HG02943 (cell line): ENCODE measurements around the gene TMEM176A.

Experiments
- ATAC-seq: cut with Tn5 transposase; IDR thresholded peaks from one replicate; pipeline ENCODE4 v1.9.1; 2021; ENCODE audit warnings: mild to moderate bottlenecking, low read depth, moderate library complexity; ENCODE audit not compliant: unreplicated experiment

Gene TMEM176A

GRCh38 chr7:150845421-150845861, 44.9 kb downstream of the TMEM176A start:
- no peak for ATAC-seq

DNA sequence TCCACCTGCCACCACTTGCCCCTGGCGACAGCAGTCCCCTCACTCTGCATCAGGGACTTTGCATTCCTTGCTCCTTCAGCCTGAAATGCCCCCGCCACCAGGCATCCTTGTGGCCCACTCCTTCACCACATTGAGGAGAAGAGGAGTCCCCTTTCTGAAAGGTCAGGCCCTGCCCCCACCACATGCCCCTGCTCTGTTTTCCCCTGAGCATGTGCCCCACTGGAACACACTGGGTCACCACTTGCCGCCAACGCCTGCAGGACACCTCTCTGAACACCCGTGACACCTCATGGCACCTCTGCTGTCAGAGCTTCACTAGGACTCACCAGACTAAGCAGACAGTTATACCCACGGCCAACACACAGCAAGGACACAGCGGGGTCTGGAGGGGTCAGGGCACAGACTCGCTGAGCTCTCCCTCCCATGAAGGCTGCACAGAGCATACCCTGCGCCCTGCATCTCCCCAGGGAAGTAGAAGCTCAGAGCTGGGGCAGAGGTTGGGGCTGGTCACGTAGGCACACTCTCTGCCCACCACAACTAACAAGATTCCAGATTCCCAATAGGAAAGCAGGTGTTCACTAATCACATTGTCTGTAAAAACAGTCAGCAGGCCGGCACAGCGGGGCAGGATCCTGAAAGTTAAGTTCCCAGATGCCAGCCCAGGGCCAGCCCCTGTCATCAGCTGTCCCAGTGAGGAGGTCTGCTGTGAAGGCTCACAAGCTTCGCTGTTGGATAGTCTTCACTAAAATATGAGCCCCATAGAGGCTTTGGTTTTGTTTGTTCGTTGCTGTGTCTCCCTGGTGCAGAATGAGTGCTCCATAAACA, 45.9 kb downstream of the TMEM176A start:
- ATAC-seq, result no peak

DNA sequence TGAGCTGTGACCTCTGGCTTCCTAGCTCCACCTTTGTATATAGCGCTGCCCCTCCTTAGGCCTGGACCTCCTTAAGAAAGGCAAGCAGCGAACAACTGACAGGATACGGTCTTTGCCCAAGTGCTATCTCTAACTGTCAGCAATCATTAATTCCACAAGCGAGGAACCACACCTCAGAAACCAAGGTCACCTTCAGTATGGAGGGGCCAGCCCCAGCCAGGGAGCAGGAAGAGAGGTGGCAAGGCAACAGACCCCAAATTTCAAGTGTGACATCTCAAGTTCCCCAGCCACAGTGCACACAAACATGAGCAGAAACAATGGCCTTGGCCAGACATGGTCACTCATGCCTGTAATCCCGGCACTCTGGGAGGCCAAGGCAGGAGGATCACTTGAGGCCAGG, 47.0 kb downstream of the TMEM176A start:
- no peak for ATAC-seq

DNA sequence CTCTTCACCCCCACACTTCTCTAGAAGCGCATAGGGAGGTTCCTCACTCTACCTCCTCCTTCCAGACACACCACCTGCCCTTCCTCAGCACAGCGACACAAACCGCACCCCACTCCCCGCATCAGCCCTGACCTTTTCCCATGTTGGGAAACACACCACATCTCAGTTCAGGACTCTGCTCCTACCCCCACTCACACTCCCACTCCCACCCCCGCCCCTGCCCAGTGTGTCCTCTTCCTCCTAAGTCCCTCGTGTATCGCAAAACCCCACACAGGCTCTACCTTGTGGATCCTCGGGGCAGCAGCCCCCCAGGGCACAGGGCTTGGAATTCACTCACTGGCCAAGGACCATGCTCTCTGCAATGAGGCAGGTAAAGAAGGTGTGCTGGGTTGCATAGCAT, 47.5 kb downstream of the TMEM176A start:
- no peak for ATAC-seq

GRCh38 chr7:150848561-150849115, 48.1 kb downstream of the TMEM176A start:
- no peak for ATAC-seq

GRCh38 chr7:150849204-150849775, 48.7 kb downstream of the TMEM176A start:
- ATAC-seq, result no peak

- no peak for ATAC-seq
Measured at GRCh38 chr7:150850273-150850672, 49.7 kb downstream of the TMEM176A start.

GRCh38 chr7:150851492-150852370, 51.2 kb downstream of the TMEM176A start:
- ATAC-seq, result no peak

DNA sequence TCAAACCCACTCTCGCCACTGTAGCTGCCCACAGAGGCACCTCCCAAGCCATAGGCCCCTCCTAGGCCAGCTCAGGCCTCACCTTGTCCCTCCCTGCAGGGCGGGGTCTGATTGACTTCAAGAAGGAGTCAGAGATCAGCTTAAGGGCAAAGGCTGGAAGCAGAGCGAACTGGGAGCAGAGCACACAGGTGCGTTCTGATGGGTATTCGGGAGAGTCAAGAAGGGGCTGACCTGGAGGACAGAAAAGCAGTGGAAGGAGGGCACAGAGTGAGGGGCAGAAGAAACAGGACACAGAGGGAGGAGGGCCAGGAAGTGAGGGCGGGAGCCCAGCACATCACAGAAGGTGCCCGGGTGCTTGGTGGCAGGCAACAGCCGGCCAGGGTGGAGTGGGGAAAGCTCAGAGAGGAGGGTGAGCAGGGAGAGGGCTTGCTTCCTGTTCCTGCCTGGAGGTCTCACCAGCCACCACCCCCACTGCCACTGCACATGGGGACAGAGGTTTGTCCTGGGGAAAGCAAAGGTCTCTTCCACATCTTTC, 51.9 kb downstream of the TMEM176A start, which contains the start of gene AOC1:
Gene AOC1, plus strand, starts transcription at position 147 of the 535 bp plus-strand sequence. CDS start 3,954 bp downstream, outside the sequence.
- ATAC-seq, result no peak

- ATAC-seq, result no peak
Measured at GRCh38 chr7:150854066-150855000, 53.8 kb downstream of the TMEM176A start.
